Neural cell (in vitro differentiated cells): Measurements from ENCODE around the gene BRD9. TPM values are rescaled to one million over a fixed set of nuclear protein-coding genes. Genes with fewer than 3 reads are reported as not detected.

Source experiments
- H2AFZ ChIP-seq: fragments of 200-600, 300-800 bp; sonication (generic), shearing (Covaris generic); 2 replicates; pipeline ENCODE4 v1.6.0; 2014; ENCODE audit warnings: low read depth, mild to moderate bottlenecking, antibody characterized with exemption, low read length, moderate library complexity
- H3F3A ChIP-seq: fragments of 200-600 bp; shearing (Covaris generic); 2 replicates; pipeline ENCODE4 v1.6.1; 2016; ENCODE audit warnings: mild to moderate bottlenecking, moderate library complexity, mixed read lengths, antibody characterized with exemption, low read length; ENCODE audit not compliant: insufficient read depth, poor library complexity, severe bottlenecking
- H3K27ac ChIP-seq: fragments of 200-600, 300-800 bp; sonication (generic), shearing (Covaris generic); 2 replicates; pipeline ENCODE4 v1.5.1; 2014; ENCODE audit warnings: mild to moderate bottlenecking, low read length, moderate library complexity
- H3K27me3 ChIP-seq: fragments of 300-800, 200-600 bp; sonication (generic), shearing (Covaris generic); 2 replicates; pipeline ENCODE4 v1.6.0; 2014; ENCODE audit warnings: mild to moderate bottlenecking, low read depth, low read length, moderate library complexity; ENCODE audit not compliant: insufficient read depth
- H3K36me3 ChIP-seq: fragments of 300-800, 200-600 bp; sonication (generic), shearing (Covaris generic); 2 replicates; pipeline ENCODE4 v1.5.1; 2014; ENCODE audit warnings: mild to moderate bottlenecking, antibody characterized with exemption, low read length, moderate library complexity; ENCODE audit not compliant: insufficient read depth
- H3K4me2 ChIP-seq: fragments of 300-800, 200-600 bp; sonication (generic), shearing (Covaris generic); 2 replicates; pipeline ENCODE4 v1.6.0; 2014; ENCODE audit warnings: mild to moderate bottlenecking, low read length
- H3K4me3 ChIP-seq: fragments of 300-800, 200-600 bp; sonication (generic), shearing (Covaris generic); 2 replicates; pipeline ENCODE4 v1.5.1; 2014; ENCODE audit warnings: mild to moderate bottlenecking, low read length, moderate library complexity
- H3K79me2 ChIP-seq: fragments of 200-600 bp; shearing (Covaris generic); replicated peaks from 2 replicates; pipeline ENCODE4 v1.6.0; 2014; ENCODE audit warnings: mild to moderate bottlenecking, low read length, moderate library complexity; ENCODE audit not compliant: insufficient read depth
- H3K9ac ChIP-seq: fragments of 300-800, 200-600 bp; sonication (generic), shearing (Covaris generic); 2 replicates; pipeline ENCODE4 v1.6.1; 2016; ENCODE audit warnings: mild to moderate bottlenecking, low read length, mixed read lengths
- H3K9me2 ChIP-seq: fragments of 200-600 bp; shearing (Covaris generic); 2 replicates; pipeline ENCODE4 v1.6.1; 2016; ENCODE audit warnings: mild to moderate bottlenecking, low read length, mixed read lengths; ENCODE audit not compliant: insufficient read depth
- H3K9me3 ChIP-seq: fragments of 200-600, 300-800 bp; sonication (generic), shearing (Covaris generic); 2 replicates; pipeline ENCODE4 v1.6.1; 2016; ENCODE audit warnings: mild to moderate bottlenecking, mixed run types, low read length, moderate library complexity, mixed read lengths
- H4K20me1 ChIP-seq: fragments of 200-600 bp; shearing (Covaris generic); 2 replicates; pipeline ENCODE4 v1.6.1; 2016; ENCODE audit warnings: mild to moderate bottlenecking, mixed run types; ENCODE audit not compliant: insufficient read depth
- EP300 ChIP-seq: fragments of 450-650 bp; conservative IDR thresholded peaks from 2 replicates; pipeline ENCODE4 v1.6.1; 2014; ENCODE audit warnings: antibody characterized with exemption, mild to moderate bottlenecking, moderate library complexity; ENCODE audit not compliant: poor library complexity, severe bottlenecking
- EZH2 ChIP-seq: fragments of 200-600, 300-800 bp; shearing (Covaris generic), sonication (generic); IDR thresholded peaks from 2 replicates; pipeline ENCODE4 v1.6.1; 2014; ENCODE audit warnings: antibody characterized with exemption, low read length, borderline replicate concordance, mild to moderate bottlenecking; ENCODE audit not compliant: insufficient read depth, poor library complexity, severe bottlenecking
- MXI1 ChIP-seq: fragments of 450-650 bp; conservative IDR thresholded peaks from 2 replicates; pipeline ENCODE4 v1.6.1; 2014; ENCODE audit warnings: antibody characterized with exemption, mild to moderate bottlenecking; ENCODE audit not compliant: poor library complexity, severe bottlenecking
- POLR2AphosphoS5 ChIP-seq: IDR thresholded peaks from 2 replicates; pipeline ENCODE4 v1.6.1; 2012
- RAD21 ChIP-seq: fragments of 450-650 bp; conservative IDR thresholded peaks from 2 replicates; pipeline ENCODE4 v1.6.1; 2014; ENCODE audit warnings: antibody characterized with exemption, mild to moderate bottlenecking, moderate library complexity
- SMC3 ChIP-seq: fragments of 450-650 bp; conservative IDR thresholded peaks from 2 replicates; pipeline ENCODE4 v1.6.1; 2014; ENCODE audit warnings: antibody characterized with exemption, mild to moderate bottlenecking, moderate library complexity; ENCODE audit not compliant: poor library complexity
- TAF1 ChIP-seq: IDR thresholded peaks from 2 replicates; pipeline ENCODE4 v1.6.1; 2012; ENCODE audit warnings: low read depth
- polyA plus RNA-seq: library from polyadenylated mRNA; depleted of rRNA; stranded (reverse); fragments of >200 nt; gene quantifications from 2 replicates; pipeline ENCODE4 v1.2.3, GENCODE V29; 2014
- TF ChIP-seq, protein P1 (sequence below): IDR thresholded peaks from 2 replicates; pipeline ENCODE4 v1.6.1; 2012; ENCODE audit warnings: borderline replicate concordance
- TF ChIP-seq, protein P2 (sequence below): fragments of 450-650 bp; IDR thresholded peaks from 2 replicates; pipeline ENCODE4 v1.5.1; 2014; ENCODE audit warnings: antibody characterized with exemption, mild to moderate bottlenecking, moderate library complexity; ENCODE audit not compliant: poor library complexity, severe bottlenecking

Gene BRD9
- polyA plus RNA-seq, 1 donor from 2014 or later: 50.4 TPM

DNA sequence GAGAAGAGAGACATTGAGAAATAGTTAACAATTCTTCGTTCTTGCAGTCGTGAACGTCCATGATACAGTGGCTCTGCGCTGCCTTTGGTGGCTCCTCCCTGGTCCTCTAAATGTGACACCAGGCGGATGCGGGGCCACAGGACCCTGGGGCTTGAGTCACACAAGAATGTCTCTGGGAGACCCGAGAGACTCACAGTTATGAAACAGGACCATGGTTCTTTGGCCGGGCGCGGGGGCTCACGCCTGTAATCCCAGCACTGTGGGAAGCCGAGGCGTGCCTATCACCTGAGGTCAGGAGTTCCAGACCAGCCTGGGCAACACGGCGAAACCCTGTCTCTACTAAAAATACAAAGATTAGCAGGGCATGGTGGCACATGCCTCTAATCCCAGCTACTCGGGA lies 41.0 kb downstream of the BRD9 start:
- no peaks in the 10 kb centered on the region for H3K9me3 ChIP-seq
- no peak overlapping the region for H3K4me2 ChIP-seq
- H3K79me2 ChIP-seq: no peaks in the 10 kb centered on the region
- no peak overlapping the region for H3K9ac ChIP-seq
- no peaks in the 10 kb centered on the region for H3K36me3 ChIP-seq
- H3K27me3 ChIP-seq: no peaks in the 10 kb centered on the region
- no peaks in the 10 kb centered on the region for H3K9me2 ChIP-seq
- H3F3A ChIP-seq: no peaks in the 10 kb centered on the region
- no peak overlapping the region for H3K27ac ChIP-seq
- no peak for TF ChIP-seq SMC3
- TF ChIP-seq, protein P1, sequence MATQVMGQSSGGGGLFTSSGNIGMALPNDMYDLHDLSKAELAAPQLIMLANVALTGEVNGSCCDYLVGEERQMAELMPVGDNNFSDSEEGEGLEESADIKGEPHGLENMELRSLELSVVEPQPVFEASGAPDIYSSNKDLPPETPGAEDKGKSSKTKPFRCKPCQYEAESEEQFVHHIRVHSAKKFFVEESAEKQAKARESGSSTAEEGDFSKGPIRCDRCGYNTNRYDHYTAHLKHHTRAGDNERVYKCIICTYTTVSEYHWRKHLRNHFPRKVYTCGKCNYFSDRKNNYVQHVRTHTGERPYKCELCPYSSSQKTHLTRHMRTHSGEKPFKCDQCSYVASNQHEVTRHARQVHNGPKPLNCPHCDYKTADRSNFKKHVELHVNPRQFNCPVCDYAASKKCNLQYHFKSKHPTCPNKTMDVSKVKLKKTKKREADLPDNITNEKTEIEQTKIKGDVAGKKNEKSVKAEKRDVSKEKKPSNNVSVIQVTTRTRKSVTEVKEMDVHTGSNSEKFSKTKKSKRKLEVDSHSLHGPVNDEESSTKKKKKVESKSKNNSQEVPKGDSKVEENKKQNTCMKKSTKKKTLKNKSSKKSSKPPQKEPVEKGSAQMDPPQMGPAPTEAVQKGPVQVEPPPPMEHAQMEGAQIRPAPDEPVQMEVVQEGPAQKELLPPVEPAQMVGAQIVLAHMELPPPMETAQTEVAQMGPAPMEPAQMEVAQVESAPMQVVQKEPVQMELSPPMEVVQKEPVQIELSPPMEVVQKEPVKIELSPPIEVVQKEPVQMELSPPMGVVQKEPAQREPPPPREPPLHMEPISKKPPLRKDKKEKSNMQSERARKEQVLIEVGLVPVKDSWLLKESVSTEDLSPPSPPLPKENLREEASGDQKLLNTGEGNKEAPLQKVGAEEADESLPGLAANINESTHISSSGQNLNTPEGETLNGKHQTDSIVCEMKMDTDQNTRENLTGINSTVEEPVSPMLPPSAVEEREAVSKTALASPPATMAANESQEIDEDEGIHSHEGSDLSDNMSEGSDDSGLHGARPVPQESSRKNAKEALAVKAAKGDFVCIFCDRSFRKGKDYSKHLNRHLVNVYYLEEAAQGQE: no peak
- TF ChIP-seq MXI1: no peak
- TF ChIP-seq, protein P2, sequence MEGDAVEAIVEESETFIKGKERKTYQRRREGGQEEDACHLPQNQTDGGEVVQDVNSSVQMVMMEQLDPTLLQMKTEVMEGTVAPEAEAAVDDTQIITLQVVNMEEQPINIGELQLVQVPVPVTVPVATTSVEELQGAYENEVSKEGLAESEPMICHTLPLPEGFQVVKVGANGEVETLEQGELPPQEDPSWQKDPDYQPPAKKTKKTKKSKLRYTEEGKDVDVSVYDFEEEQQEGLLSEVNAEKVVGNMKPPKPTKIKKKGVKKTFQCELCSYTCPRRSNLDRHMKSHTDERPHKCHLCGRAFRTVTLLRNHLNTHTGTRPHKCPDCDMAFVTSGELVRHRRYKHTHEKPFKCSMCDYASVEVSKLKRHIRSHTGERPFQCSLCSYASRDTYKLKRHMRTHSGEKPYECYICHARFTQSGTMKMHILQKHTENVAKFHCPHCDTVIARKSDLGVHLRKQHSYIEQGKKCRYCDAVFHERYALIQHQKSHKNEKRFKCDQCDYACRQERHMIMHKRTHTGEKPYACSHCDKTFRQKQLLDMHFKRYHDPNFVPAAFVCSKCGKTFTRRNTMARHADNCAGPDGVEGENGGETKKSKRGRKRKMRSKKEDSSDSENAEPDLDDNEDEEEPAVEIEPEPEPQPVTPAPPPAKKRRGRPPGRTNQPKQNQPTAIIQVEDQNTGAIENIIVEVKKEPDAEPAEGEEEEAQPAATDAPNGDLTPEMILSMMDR: no peak
- no peak for TF ChIP-seq TAF1
- no peak for TF ChIP-seq EP300
- no peak for TF ChIP-seq RAD21
- TF ChIP-seq POLR2AphosphoS5: no peak
- TF ChIP-seq EZH2: no peak
- H2AFZ ChIP-seq: no peak overlapping the region
- H3K4me3 ChIP-seq: no peak overlapping the region
- no peaks in the 10 kb centered on the region for H4K20me1 ChIP-seq

- Histone ChIP-seq H3K27ac (no peak overlapping the region), H3K4me3 (no peak overlapping the region), H3K9ac (no peak overlapping the region), H2AFZ (no peak overlapping the region), H3K4me2 (no peak overlapping the region), H4K20me1 (no peaks in the 10 kb centered on the region), H3K27me3 (no peaks in the 10 kb centered on the region), H3K9me3 (no peaks in the 10 kb centered on the region), H3K9me2 (no peaks in the 10 kb centered on the region), H3K36me3 (no peaks in the 10 kb centered on the region), H3K79me2 (no peaks in the 10 kb centered on the region), H3F3A (no peaks in the 10 kb centered on the region)
- TF ChIP-seq POLR2AphosphoS5: no peak
- TF ChIP-seq MXI1: no peak
- TF ChIP-seq SMC3: no peak
- no peak for TF ChIP-seq EP300
- TF ChIP-seq RAD21: no peak
- TF ChIP-seq, protein P1: no peak
- TF ChIP-seq, protein P2: no peak
- no peak for TF ChIP-seq TAF1
- no peak for TF ChIP-seq EZH2
These were observed 41.5 kb downstream of the BRD9 start for GRCh38 chr5:851076-851475.
